OCI-LY7 (cell line): Measurements from ENCODE around the gene WDR37.

Source experiments
- CTCF ChIP-seq: fragments of 200-600 bp; sonication (generic); conservative IDR thresholded peaks from 2 replicates; pipeline ENCODE4 v1.5.1; 2014; ENCODE audit warnings: mild to moderate bottlenecking, antibody characterized with exemption, low read length, moderate library complexity, mixed read lengths
- EZH2phosphoT487 ChIP-seq: fragments of 200-600 bp; sonication (generic); IDR thresholded peaks from 2 replicates; pipeline ENCODE4 v1.6.1; 2018; ENCODE audit warnings: low read depth, borderline replicate concordance, mild to moderate bottlenecking, mixed run types, antibody characterized with exemption, low read length, moderate library complexity, mixed read lengths

GRCh38 chr10:1049425-1049958 is 6.7 kb upstream of the WDR37 start:
- TF ChIP-seq CTCF (no peak), EZH2phosphoT487 (no peak)
